HG02852 (cell line): ENCODE measurements around the gene SLX1A.
"Not testable (repeated sequence)": the region's sequence is repeated elsewhere in the genome, so short reads cannot be mapped to it uniquely, and the experiment has no call there.

Experiments used
- ATAC-seq: cut with Tn5 transposase; IDR thresholded peaks from one replicate; pipeline ENCODE4 v1.9.1; 2021; ENCODE audit warnings: mild to moderate bottlenecking, moderate library complexity; ENCODE audit not compliant: unreplicated experiment

SLX1A gene

DNA sequence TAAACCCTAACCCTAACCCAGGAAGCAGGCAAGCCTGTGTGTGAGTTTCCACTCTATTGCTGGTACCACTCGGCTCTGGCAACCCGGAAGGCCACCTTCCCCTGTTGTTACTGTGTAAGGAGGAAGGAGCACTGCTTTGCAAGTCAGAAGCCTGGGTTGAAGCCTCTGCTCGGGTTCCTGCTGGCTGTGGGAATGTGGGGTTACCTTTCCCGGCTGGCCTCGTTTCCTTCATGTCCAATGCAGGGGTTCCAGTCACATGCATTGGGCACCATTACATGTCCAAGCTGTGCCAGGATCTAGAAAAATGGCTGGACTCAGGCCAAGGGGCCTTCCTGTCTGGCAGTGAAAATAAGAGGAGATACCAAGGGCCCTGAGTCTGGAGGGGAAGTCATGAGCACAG is 23.4 kb downstream of the SLX1A start:
- not testable (repeated sequence) for ATAC-seq
